GM19372 (cell line): ENCODE data around the gene AFF3.
"Not testable (repeated sequence)": the region's sequence is repeated elsewhere in the genome, so short reads cannot be mapped to it uniquely, and the experiment has no call there.

ENCODE experiments used
- ATAC-seq: cut with Tn5 transposase; IDR thresholded peaks from one replicate; pipeline ENCODE4 v1.9.1; 2021; ENCODE audit warnings: mild to moderate bottlenecking, low read depth, moderate library complexity; ENCODE audit not compliant: unreplicated experiment

The AFF3 gene

GRCh38 chr2:99695130-99695943 lies 447.1 kb downstream of the AFF3 start:
- ATAC-seq, result no peak

DNA sequence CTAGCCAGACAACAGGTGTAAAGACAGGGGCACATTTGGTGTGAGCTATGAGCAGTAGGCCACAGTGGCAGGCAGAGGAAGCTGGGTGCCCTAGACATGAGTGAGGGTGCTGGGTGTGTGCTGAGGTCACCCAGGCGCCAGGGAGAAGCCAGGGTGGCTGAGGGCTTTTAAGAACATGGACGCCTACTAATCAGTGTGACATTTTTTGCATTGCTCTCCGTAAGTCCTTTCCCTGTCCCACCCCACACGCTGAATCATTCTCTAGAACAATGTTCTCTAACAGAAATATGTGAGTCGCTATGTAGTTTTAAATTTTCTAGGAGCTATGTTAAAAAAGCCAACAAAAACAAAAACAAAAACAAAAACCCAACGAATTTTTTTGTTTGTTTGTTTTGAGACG lies 448.1 kb downstream of the AFF3 start:
- ATAC-seq, result no peak

DNA sequence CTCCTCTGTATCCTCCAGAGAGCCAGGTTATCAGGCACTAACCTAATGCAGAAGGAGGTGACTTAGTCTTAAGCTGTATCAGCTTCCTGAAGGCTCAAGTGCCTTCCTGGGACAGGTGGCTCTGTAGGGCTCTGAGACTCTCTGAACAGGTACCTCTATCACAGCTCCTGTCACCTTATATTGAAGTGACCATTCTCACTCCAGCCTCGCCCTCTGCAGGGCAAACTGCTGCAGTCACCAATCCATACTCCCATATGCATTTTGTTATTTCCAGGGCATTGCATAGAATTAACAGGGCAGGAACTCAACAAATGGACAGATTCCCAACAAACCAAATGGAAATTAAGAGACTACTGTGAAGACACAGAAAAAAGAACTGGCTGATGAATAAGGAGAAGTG lies 449.6 kb downstream of the AFF3 start:
- no peak for ATAC-seq

- no peak for ATAC-seq
Observed at GRCh38 chr2:99691926-99692325, 450.5 kb downstream of the AFF3 start.

- no peak for ATAC-seq
Observed at GRCh38 chr2:99689145-99689742, 453.1 kb downstream of the AFF3 start.

- no peak for ATAC-seq
Observed at GRCh38 chr2:99688699-99689098, 453.7 kb downstream of the AFF3 start.

DNA sequence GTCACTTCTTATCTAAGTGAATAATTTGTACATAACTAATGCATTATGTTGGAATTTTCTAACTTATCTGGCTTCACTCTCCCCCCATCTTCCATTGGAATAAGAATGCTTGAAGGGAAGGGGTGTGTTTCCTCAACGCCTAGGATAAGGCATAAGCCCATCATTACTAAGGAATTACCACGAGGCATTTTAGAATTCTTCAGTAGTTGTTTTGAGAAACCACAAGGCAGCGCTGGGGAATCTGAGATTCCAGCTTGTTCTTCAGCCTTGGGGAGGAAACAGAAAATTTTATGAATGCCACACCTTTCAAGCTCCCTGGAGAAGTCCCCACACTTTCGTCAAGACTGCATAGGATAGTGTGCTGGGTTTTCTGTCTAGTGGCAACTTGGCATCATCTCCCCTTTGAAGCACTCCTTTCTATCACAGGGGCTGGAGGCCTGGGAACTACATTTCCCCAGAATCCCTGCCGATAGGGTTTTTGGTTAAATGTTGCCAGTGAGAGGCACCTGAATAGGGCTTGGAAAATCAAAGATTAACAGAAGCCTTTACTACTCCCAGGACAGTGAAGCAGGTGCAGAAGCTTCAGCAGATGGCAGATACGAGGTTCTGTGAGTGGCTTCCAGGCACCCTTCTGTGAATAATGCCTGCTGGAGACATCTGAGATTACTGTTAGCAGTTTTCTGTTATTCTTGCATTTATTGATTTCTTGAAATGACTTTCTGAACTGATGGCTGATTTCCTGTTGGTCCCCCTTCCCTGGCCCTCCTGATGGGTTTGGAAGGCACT lies 459.9 kb downstream of the AFF3 start:
- no peak for ATAC-seq

GRCh38 chr2:99680946-99681345 lies 461.4 kb downstream of the AFF3 start:
- ATAC-seq, result no peak

DNA sequence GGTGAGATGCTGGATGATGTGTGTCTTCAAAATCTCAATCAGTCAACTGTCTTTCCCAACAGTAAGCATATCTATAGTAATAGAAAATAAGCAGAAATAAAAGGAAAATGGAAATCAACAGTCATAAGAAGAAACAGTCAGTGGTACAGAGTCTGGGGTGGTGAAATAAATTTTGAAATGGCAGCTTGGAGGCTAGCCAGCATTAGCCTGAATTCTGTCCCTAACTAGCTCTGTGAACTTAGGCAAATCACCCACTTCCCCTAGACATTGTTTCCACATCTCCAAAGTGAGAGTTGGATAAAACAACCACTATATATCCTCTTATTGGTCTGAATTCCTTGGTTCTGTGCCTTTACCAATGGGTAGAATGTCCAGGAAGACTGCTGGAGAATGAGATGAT lies 462.9 kb downstream of the AFF3 start:
- no peak for ATAC-seq

GRCh38 chr2:99678625-99679024 lies 463.8 kb downstream of the AFF3 start:
- no peak for ATAC-seq

GRCh38 chr2:99677814-99678213 lies 464.6 kb downstream of the AFF3 start:
- no peak for ATAC-seq

DNA sequence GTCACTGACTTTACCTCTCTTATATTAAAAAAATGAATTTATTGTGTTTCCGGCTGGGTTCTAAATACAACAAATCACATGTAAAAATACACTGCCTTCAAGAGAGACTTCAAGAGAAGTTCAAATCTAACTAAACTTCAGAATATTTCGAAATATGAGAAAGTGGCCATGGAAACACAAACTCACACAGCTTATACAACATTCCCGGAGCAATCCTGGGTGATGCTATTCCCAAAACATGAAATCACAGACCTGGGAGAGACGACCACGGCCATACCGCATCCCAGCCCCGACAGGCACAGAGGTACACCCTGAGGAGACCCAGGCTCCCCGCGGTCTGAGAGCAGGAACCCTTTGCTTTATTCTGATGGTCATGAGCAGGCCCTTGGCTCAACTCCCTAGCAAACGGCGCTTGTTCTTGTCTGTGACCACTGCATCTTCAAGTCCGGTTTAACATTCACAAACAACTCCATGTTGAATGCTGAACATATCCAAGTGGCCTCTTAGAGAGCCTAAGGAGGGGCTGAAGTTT lies 467.2 kb downstream of the AFF3 start:
- no peak for ATAC-seq

DNA sequence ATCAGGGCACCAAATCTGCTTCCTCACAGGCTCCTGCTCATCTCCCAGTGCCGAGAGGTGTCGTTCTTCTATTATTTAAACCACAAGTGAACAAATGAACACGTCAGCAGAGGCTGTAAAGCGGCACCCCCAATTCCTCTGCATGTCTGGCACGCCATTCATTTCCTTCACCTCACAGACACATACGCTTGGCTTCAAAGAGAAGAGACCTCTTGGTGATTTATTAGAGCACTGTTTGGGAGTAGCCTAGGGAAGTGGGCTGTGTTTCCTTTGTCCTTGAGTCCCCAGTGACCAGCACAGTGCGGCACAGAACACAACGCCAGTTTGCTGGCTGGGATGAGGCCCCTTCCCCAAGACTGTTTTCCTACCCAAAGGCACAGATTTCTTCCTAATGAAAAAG lies 468.3 kb downstream of the AFF3 start:
- ATAC-seq, result no peak

DNA sequence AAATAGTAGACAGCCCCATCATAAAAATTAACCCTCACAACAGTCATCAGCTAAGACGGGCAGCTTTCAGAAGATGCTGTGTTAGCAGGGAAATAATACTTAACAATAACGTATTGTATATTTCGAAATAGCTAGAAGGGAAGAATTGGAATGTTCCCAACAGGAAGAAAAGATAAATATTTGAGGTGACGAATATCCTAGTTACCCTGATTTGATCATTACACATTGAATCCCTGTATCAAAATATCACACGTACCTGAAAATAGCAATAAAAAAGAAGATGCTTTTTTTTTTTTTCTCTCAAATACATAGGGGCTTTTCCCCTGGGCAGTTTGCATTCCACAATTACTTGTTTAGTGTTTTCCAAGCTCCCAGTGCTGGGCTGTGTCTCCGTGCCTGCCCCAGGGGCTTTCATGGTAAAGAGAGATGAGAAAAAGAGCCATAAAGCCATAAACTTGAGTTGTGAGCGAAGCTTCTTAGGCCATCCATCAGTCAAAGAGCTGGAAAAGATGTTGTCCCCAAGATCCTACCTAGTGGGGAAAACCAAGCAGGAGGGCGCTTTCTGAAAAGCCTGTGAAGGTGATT lies 469.5 kb downstream of the AFF3 start:
- ATAC-seq, result no peak

DNA sequence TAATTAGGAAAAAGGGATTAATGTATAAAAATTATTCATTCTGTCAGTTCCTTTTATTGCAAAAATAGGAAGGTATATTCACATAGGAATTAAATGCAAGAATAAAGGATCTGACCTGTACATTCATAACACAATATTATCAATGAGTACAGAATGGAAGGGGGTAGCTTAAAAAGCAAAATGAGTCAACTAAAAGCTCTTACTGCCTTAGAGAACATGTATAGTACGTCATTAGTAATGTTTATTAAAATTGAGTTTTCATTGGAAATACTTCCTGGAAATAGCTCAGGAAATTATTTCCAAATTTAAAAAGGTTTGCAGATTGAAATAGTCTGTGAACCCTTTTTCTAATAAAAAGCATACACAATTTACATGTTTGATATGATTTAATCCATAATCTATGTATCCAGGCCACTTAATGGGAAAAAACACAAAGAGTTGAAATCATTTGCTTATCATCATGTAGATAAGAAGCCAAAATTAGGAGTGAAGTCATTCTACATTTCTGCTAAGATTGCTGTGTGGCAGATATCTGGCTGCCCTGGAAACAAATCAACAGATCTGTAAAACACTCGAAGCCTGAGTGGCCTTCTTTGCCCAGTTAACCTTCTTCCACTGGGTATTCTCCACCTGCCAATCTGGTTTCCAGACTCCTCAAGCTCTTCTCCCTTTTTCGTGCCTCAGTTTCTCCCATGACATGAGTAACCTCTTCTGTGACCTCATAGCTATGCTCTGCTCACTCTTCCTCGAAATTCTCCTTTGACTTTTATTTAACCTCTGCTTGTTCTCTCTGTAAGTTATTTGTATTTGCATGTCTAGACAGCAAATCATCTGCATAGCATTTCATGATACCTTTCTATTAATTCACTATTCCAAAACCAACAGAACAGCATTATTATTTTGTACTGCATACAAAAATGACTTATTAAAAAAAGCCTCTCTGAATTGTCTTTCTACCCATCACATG lies 471.3 kb downstream of the AFF3 start:
- ATAC-seq, result no peak

DNA sequence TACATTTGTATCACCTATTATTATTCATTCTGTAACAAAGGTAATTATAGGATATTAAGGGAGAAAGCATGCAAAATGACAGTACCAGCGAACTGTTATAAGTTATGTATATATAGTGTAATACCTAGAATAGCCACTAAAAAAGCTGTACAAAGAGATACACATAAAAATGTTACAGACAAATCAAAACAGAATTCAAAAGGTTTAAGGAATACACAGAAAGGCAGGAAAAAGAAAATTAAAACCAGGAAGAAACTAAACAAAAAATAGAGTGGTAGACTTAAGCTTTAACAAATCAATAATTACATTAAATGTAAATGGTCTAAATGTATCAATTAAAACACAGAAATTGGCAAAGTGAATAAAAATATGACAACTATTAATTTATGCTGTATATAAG lies 476.1 kb downstream of the AFF3 start:
- ATAC-seq, result no peak

DNA sequence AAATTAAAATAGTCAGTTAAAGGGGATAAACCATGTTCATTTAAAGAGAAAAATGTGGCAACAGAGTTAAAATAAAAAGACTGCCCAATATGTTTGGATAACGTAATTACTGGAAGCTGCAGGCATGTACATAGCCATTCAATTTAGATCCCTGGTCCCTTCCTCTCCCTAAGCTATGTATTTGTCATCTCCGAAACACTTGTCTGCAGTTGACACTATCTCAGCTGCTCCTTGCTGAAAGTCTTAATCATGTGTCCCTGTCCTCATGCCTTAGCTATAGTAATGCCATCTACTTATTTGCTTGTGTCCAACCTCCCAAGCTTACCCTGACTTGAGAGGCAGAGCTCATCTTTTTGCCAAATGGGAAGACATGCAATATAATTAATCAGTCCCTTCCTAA lies 478.7 kb downstream of the AFF3 start:
- no peak for ATAC-seq

DNA sequence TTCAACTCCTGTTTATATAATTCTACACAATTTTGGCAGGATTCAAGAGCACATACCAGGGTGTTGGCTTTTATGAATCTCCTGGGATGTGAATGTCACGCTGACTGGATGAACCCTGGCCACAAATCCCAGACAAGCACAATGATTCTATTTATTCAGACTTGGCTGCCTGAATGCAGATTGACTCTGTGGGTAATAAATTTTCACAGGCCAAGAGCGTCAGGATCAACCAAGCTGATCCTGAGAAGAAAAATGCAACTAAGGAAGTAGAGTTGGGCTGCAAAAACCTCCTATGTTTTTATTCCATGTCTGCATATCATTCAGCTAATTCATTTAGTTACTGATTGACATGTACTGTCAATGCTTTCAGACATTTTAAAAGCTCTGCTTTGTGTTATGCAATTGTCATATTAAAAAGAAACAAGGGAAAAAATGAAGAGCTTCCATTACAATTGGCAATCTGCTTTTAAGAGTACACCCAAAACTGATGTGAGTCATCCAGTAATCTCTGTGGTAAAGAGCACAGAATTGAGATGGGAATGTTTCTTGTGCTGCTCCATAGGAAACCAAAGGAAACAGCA lies 479.5 kb downstream of the AFF3 start:
- ATAC-seq, result no peak

GRCh38 chr2:99661761-99662160 lies 480.6 kb downstream of the AFF3 start:
- not testable (repeated sequence) for ATAC-seq
